Immature natural killer cell (primary cell): ENCODE results near the gene STX1B. TPM values are rescaled to one million over a fixed set of nuclear protein-coding genes. Genes with fewer than 3 reads are reported as not detected.
A peak's percentile ranks its signal among the peaks of the same experiment; 100 is the strongest.

ENCODE experiments used
- DNase-seq, 3 donors: peaks; one replicate each; pipeline ENCODE4 v3.0.0; 2022; ENCODE audit warnings: mixed read lengths in 1 of 3
- H3K27ac Mint-ChIP-seq, 6 donors: one replicate each; pipeline ENCODE4 v1.8.0; 2020; ENCODE audit warnings: mixed read lengths in 6 of 6, mild to moderate bottlenecking in 5 of 6, inconsistent platforms in 4 of 6, moderate library complexity in 3 of 6
- H3K27me3 Mint-ChIP-seq, 3 donors: one replicate each; pipeline ENCODE4 v1.8.0; 2020 to 2021; ENCODE audit warnings: low read depth in 3 of 3, mild to moderate bottlenecking in 3 of 3, mixed read lengths in 3 of 3, moderate library complexity in 3 of 3, inconsistent platforms in 1 of 3
- H3K36me3 Mint-ChIP-seq, 3 donors: one replicate each; pipeline ENCODE4 v1.8.0; 2020; ENCODE audit warnings: mixed read lengths in 3 of 3, inconsistent platforms in 2 of 3, mild to moderate bottlenecking in 2 of 3
- H3K4me1 Mint-ChIP-seq, 2 donors: one replicate each; pipeline ENCODE4 v1.8.0; 2020; ENCODE audit warnings: inconsistent platforms in 2 of 2, mild to moderate bottlenecking in 2 of 2, mixed read lengths in 2 of 2, moderate library complexity in 1 of 2
- H3K4me3 Mint-ChIP-seq, 5 donors: one replicate each; pipeline ENCODE4 v1.8.0; 2020; ENCODE audit warnings: mild to moderate bottlenecking in 5 of 5, mixed read lengths in 5 of 5, inconsistent platforms in 3 of 5, moderate library complexity in 3 of 5
- H3K9me3 Mint-ChIP-seq, 6 donors: one replicate each; pipeline ENCODE4 v1.8.0; 2020; ENCODE audit warnings: mild to moderate bottlenecking in 6 of 6, mixed read lengths in 6 of 6, inconsistent platforms in 4 of 6, moderate library complexity in 3 of 6
- polyA plus RNA-seq, 3 donors: library from polyadenylated mRNA; unstranded; fragments of 300-500 nt; fragmentation: Illumina TruSeq; gene quantifications; one replicate each; pipeline ENCODE4 v1.2.3, GENCODE V29; 2021

Gene STX1B
- polyA plus RNA-seq, 3 donors from 2014 or later, result not detected

- H3K36me3 Mint-ChIP-seq, result no peaks in the 10 kb centered on the region
- no peak for DNase-seq
- no peak overlapping the region for H3K4me3 Mint-ChIP-seq
- peaks cover 0 to 10% of the 10 kb centered on the region in 2 donors for H3K4me1 Mint-ChIP-seq
- H3K27ac Mint-ChIP-seq, result no peak overlapping the region
- peaks cover 9 to 25% (median 11%) of the 10 kb centered on the region in 3 donors for H3K27me3 Mint-ChIP-seq
- peaks cover 0 to 2% (median 0%) of the 10 kb centered on the region in 6 donors for H3K9me3 Mint-ChIP-seq
Measured at GRCh38 chr16:31007684-31008083, 2.8 kb downstream of the STX1B start.

- no peak overlapping the region for H3K4me3 Mint-ChIP-seq
- DNase-seq, result no peak
- peaks cover 6 to 21% (median 8%) of the 10 kb centered on the region in 3 donors for H3K27me3 Mint-ChIP-seq
- H3K4me1 Mint-ChIP-seq, result peaks cover 0 to 10% of the 10 kb centered on the region in 2 donors
- peaks cover 0 to 2% (median 0%) of the 10 kb centered on the region in 6 donors for H3K9me3 Mint-ChIP-seq
- no peak overlapping the region for H3K27ac Mint-ChIP-seq
- H3K36me3 Mint-ChIP-seq, result no peaks in the 10 kb centered on the region
Measured at GRCh38 chr16:31006589-31006988, 3.8 kb downstream of the STX1B start.

GRCh38 chr16:31006086-31006385 is 4.4 kb downstream of the STX1B start:
- Mint-ChIP-seq H3K9me3 (peaks cover 0 to 2% (median 0%) of the 10 kb centered on the region in 6 donors), H3K36me3 (no peaks in the 10 kb centered on the region), H3K27me3 (peaks cover 3 to 15% (median 6%) of the 10 kb centered on the region in 3 donors), H3K4me3 (no peak overlapping the region), H3K4me1 (peaks cover 0 to 6% of the 10 kb centered on the region in 2 donors), H3K27ac (no peak overlapping the region)
- DNase-seq, result no peak

- Mint-ChIP-seq H3K9me3 (peaks cover 0 to 2% (median 0%) of the 10 kb centered on the region in 6 donors), H3K4me3 (no peak overlapping the region), H3K4me1 (peaks cover 0 to 4% of the 10 kb centered on the region in 2 donors), H3K27ac (peak overlapping the region in 2 of 6 donors; percentile 37 to 78), H3K36me3 (no peaks in the 10 kb centered on the region), H3K27me3 (peaks cover 6 to 12% (median 6%) of the 10 kb centered on the region in 3 donors)
- no peak for DNase-seq
Measured at GRCh38 chr16:31005350-31006085, 4.9 kb downstream of the STX1B start.

- Mint-ChIP-seq H3K9me3 (peaks cover 0 to under 1% (median 0%) of the 10 kb centered on the region in 6 donors), H3K36me3 (no peaks in the 10 kb centered on the region), H3K4me3 (no peak overlapping the region), H3K4me1 (no peaks in the 10 kb centered on the region), H3K27ac (no peak overlapping the region), H3K27me3 (peaks cover 3 to 9% (median 6%) of the 10 kb centered on the region in 3 donors)
- DNase-seq, result no peak
Measured at GRCh38 chr16:31004658-31005057, 5.8 kb downstream of the STX1B start.

- Mint-ChIP-seq H3K9me3 (no peaks in the 10 kb centered on the region), H3K27me3 (peaks cover 3 to 9% (median 6%) of the 10 kb centered on the region in 3 donors), H3K4me3 (no peak overlapping the region), H3K4me1 (no peaks in the 10 kb centered on the region), H3K36me3 (no peaks in the 10 kb centered on the region), H3K27ac (no peak overlapping the region)
- no peak for DNase-seq
Measured at GRCh38 chr16:31003744-31004143, 6.7 kb downstream of the STX1B start.

GRCh38 chr16:31002862-31003341 is 7.5 kb downstream of the STX1B start:
- Mint-ChIP-seq H3K4me3 (no peak overlapping the region), H3K27ac (no peak overlapping the region), H3K36me3 (no peaks in the 10 kb centered on the region), H3K4me1 (no peaks in the 10 kb centered on the region), H3K27me3 (peaks cover 3 to 9% (median 6%) of the 10 kb centered on the region in 3 donors), H3K9me3 (no peaks in the 10 kb centered on the region)
- no peak for DNase-seq

GRCh38 chr16:31002250-31002700 is 8.2 kb downstream of the STX1B start:
- H3K4me3 Mint-ChIP-seq, result no peak overlapping the region
- DNase-seq, result no peak
- peaks cover 3 to 9% (median 7%) of the 10 kb centered on the region in 3 donors for H3K27me3 Mint-ChIP-seq
- no peaks in the 10 kb centered on the region for H3K9me3 Mint-ChIP-seq
- H3K36me3 Mint-ChIP-seq, result no peaks in the 10 kb centered on the region
- H3K4me1 Mint-ChIP-seq, result no peaks in the 10 kb centered on the region
- H3K27ac Mint-ChIP-seq, result no peak overlapping the region

GRCh38 chr16:31001507-31002249 is 8.8 kb downstream of the STX1B start:
- Mint-ChIP-seq H3K4me3 (no peak overlapping the region), H3K27ac (no peak overlapping the region)

GRCh38 chr16:31000671-31001382 is 9.6 kb downstream of the STX1B start:
- no peak overlapping the region for H3K4me3 Mint-ChIP-seq
- H3K36me3 Mint-ChIP-seq, result no peaks in the 10 kb centered on the region
- H3K4me1 Mint-ChIP-seq, result peaks cover 0 to 7% of the 10 kb centered on the region in 2 donors
- H3K9me3 Mint-ChIP-seq, result no peaks in the 10 kb centered on the region
- no peak for DNase-seq
- no peak overlapping the region for H3K27ac Mint-ChIP-seq
- H3K27me3 Mint-ChIP-seq, result peaks cover 3 to 13% (median 7%) of the 10 kb centered on the region in 3 donors

More at GRCh38 chr16:31001507-31002249, 8.8 kb downstream of the STX1B start:
- H3K36me3 Mint-ChIP-seq, result no peaks in the 10 kb centered on the region
- H3K4me1 Mint-ChIP-seq, result peaks cover 0 to 4% of the 10 kb centered on the region in 2 donors
- H3K27me3 Mint-ChIP-seq, result peaks cover 3 to 9% (median 7%) of the 10 kb centered on the region in 3 donors
- no peak for DNase-seq
- no peaks in the 10 kb centered on the region for H3K9me3 Mint-ChIP-seq

- no peak overlapping the region for H3K27ac Mint-ChIP-seq
- H3K9me3 Mint-ChIP-seq, result no peaks in the 10 kb centered on the region
- peaks cover 3 to 12% (median 7%) of the 10 kb centered on the region in 3 donors for H3K27me3 Mint-ChIP-seq
- no peaks in the 10 kb centered on the region for H3K36me3 Mint-ChIP-seq
- peak overlapping the region in 2 of 5 donors; percentile 2 to 4 for H3K4me3 Mint-ChIP-seq
- peaks cover 0 to 7% of the 10 kb centered on the region in 2 donors for H3K4me1 Mint-ChIP-seq
- DNase-seq, result no peak
Measured at GRCh38 chr16:30998852-30999761, 11.3 kb downstream of the STX1B start.

GRCh38 chr16:30997725-30998711 is 12.4 kb downstream of the STX1B start:
- Mint-ChIP-seq H3K9me3 (no peaks in the 10 kb centered on the region), H3K36me3 (no peaks in the 10 kb centered on the region), H3K27me3 (peaks cover 4 to 8% (median 6%) of the 10 kb centered on the region in 3 donors), H3K4me3 (peak overlapping the region; percentile 58 to 75 (median 69)), H3K27ac (no peak overlapping the region), H3K4me1 (peaks cover under 1 to 7% of the 10 kb centered on the region in 2 donors)
- DNase-seq, result no peak
